ENCODE results near the gene AJM1. TPM values are rescaled to one million over a fixed set of nuclear protein-coding genes. Genes with fewer than 3 reads are reported as not detected.

AJM1 gene
- total RNA-seq, 1 experiment from 2014 or later, result 7.2 TPM

DNA sequence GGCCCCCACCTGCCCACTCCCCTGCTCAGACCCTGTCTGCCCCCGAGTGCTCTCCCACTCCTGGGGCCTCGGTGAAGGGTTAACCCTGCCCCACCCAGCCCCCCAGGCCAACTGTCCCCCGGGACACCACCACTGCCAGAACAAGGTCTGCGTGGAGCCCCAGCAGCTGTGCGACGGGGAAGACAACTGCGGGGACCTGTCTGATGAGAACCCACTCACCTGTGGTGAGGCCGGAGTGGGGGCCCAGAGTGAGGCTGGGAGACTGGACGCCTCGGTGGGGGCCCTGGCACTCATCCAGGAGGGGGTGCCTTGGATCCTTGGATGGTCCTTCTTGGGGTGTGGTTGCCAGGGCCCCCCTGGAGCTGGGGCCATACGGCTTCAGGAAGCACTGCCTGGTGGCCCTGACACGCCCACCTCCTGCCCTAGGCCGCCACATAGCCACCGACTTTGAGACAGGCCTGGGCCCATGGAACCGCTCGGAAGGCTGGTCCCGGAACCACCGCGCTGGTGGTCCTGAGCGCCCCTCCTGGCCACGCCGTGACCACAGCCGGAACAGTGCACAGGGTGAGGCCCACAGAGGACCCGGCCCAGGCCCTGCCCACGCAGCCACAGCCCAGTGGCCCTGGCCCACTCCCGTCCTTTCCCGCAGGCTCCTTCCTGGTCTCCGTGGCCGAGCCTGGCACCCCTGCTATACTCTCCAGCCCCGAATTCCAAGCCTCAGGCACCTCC, 12.0 kb downstream of the AJM1 start:
- DNase-seq (ENCODE audit: low read depth, low spot score), result no peak
- CTCF ChIA-PET, result no interaction called here

DNA sequence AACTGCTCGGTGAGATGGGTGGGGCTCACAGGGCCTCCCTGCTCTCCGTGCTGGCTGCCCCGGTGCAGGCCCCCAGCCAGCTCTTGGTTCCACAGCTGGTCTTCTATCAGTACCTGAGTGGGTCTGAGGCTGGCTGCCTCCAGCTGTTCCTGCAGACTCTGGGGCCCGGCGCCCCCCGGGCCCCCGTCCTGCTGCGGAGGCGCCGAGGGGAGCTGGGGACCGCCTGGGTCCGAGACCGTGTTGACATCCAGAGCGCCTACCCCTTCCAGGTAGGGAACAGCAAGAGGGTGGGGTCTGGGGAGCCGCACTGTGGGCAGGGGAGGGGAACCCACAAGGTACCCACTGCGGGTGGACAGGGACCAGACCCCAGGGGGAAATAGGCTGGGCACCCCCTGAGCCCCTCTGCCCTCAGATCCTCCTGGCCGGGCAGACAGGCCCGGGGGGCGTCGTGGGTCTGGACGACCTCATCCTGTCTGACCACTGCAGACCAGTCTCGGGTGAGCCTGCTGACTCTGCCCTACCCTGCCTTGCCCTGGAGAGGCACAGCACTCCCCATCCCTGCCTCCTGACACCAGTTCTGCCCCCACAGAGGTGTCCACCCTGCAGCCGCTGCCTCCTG, 12.7 kb downstream of the AJM1 start:
- Histone ChIP-seq H3K27ac (ENCODE audit: low read length) (no peak overlapping the region), H3K9me3 (ENCODE audit: control insufficient read depth, insufficient read depth, low read depth, low read length) (no peaks in the 10 kb centered on the region), H3K4me3 (ENCODE audit: low read depth in 2 of 2, low read length in 2 of 2) (no peak overlapping the region), H3K4me1 (ENCODE audit: control insufficient read depth, insufficient read depth, low read length) (peaks cover 44% of the 10 kb centered on the region), H3K36me3 (ENCODE audit: control insufficient read depth, insufficient read depth, low read length) (no peaks in the 10 kb centered on the region), H3K27me3 (ENCODE audit: control insufficient read depth, insufficient read depth, low read length) (no peaks in the 10 kb centered on the region)
- CTCF ChIA-PET, result no interaction called here
- no TSS peak for BruUV-seq (replicated peaks)
- ATAC-seq (no peak), DNase-seq (ENCODE audit: low read depth, low spot score) (no peak)
- POLR2A ChIA-PET, result no interaction called here
- intact Hi-C loops (cut with micrococcal nuclease; ENCODE audit: unreplicated experiment) (no loop called here), in situ Hi-C loops (cut with HindIII; ENCODE audit: low pct_unique_long_range_greater_than_20kb, low sequenced_read_pairs) (no loop called here)
- TF ChIP-seq, protein P1, sequence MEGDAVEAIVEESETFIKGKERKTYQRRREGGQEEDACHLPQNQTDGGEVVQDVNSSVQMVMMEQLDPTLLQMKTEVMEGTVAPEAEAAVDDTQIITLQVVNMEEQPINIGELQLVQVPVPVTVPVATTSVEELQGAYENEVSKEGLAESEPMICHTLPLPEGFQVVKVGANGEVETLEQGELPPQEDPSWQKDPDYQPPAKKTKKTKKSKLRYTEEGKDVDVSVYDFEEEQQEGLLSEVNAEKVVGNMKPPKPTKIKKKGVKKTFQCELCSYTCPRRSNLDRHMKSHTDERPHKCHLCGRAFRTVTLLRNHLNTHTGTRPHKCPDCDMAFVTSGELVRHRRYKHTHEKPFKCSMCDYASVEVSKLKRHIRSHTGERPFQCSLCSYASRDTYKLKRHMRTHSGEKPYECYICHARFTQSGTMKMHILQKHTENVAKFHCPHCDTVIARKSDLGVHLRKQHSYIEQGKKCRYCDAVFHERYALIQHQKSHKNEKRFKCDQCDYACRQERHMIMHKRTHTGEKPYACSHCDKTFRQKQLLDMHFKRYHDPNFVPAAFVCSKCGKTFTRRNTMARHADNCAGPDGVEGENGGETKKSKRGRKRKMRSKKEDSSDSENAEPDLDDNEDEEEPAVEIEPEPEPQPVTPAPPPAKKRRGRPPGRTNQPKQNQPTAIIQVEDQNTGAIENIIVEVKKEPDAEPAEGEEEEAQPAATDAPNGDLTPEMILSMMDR (IDR thresholded peaks at IDR 0.05), result no peak
- TF ChIP-seq TCF7L2 (IDR thresholded peaks at IDR 0.05; ENCODE audit: low read depth, low read length) (no peak), POLR2AphosphoS5 (IDR thresholded peaks at IDR 0.05; ENCODE audit: low read depth, low read length) (no peak), SIN3A (IDR thresholded peaks at IDR 0.05; ENCODE audit: borderline replicate concordance, insufficient read depth, low read depth, low read length) (no peak)
- TF ChIP-seq, protein P2, sequence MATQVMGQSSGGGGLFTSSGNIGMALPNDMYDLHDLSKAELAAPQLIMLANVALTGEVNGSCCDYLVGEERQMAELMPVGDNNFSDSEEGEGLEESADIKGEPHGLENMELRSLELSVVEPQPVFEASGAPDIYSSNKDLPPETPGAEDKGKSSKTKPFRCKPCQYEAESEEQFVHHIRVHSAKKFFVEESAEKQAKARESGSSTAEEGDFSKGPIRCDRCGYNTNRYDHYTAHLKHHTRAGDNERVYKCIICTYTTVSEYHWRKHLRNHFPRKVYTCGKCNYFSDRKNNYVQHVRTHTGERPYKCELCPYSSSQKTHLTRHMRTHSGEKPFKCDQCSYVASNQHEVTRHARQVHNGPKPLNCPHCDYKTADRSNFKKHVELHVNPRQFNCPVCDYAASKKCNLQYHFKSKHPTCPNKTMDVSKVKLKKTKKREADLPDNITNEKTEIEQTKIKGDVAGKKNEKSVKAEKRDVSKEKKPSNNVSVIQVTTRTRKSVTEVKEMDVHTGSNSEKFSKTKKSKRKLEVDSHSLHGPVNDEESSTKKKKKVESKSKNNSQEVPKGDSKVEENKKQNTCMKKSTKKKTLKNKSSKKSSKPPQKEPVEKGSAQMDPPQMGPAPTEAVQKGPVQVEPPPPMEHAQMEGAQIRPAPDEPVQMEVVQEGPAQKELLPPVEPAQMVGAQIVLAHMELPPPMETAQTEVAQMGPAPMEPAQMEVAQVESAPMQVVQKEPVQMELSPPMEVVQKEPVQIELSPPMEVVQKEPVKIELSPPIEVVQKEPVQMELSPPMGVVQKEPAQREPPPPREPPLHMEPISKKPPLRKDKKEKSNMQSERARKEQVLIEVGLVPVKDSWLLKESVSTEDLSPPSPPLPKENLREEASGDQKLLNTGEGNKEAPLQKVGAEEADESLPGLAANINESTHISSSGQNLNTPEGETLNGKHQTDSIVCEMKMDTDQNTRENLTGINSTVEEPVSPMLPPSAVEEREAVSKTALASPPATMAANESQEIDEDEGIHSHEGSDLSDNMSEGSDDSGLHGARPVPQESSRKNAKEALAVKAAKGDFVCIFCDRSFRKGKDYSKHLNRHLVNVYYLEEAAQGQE (IDR thresholded peaks at IDR 0.05; ENCODE audit: insufficient read depth in 1 of 2, low read depth in 2 of 2, low read length in 1 of 2), result no peak

More for the DNA sequence above, 12.0 kb downstream of the AJM1 start:
- in situ Hi-C loops (cut with HindIII; ENCODE audit: low pct_unique_long_range_greater_than_20kb, low sequenced_read_pairs), result no loop called here
- ATAC-seq, result no peak
- TF ChIP-seq TCF7L2 (IDR thresholded peaks at IDR 0.05; ENCODE audit: low read depth, low read length) (no peak), POLR2AphosphoS5 (IDR thresholded peaks at IDR 0.05; ENCODE audit: low read depth, low read length) (no peak), SIN3A (IDR thresholded peaks at IDR 0.05; ENCODE audit: borderline replicate concordance, insufficient read depth, low read depth, low read length) (no peak)
- TF ChIP-seq, protein P2 (IDR thresholded peaks at IDR 0.05; ENCODE audit: insufficient read depth in 1 of 2, low read depth in 2 of 2, low read length in 1 of 2), result no peak
- POLR2A ChIA-PET, result no interaction called here
- Histone ChIP-seq H3K27me3 (ENCODE audit: control insufficient read depth, insufficient read depth, low read length) (no peaks in the 10 kb centered on the region), H3K36me3 (ENCODE audit: control insufficient read depth, insufficient read depth, low read length) (no peaks in the 10 kb centered on the region), H3K4me1 (ENCODE audit: control insufficient read depth, insufficient read depth, low read length) (peaks cover 38% of the 10 kb centered on the region), H3K27ac (ENCODE audit: low read length) (no peak overlapping the region), H3K9me3 (ENCODE audit: control insufficient read depth, insufficient read depth, low read depth, low read length) (no peaks in the 10 kb centered on the region), H3K4me3 (ENCODE audit: low read depth in 2 of 2, low read length in 2 of 2) (no peak overlapping the region)
- no TSS peak for BruUV-seq (replicated peaks)
- intact Hi-C loops (cut with micrococcal nuclease; ENCODE audit: unreplicated experiment), result no loop called here

Data from Panc1 (cell line).